Thyroid gland (tissue), 4 donors: Measurements from ENCODE around the gene SLC35E1.

Source experiments
- CTCF ChIP-seq, 6 experiments: fragments of 200-600 bp in 3 of 6; fragments of 450-650 bp in 3 of 6; sonication (generic) in 3 of 6; IDR thresholded peaks; one replicate each; pipeline ENCODE4 v1.5.1; 2016 to 2019; ENCODE audit warnings: antibody characterized with exemption in 6 of 6, mild to moderate bottlenecking in 2 of 6, inconsistent platforms in 1 of 6, moderate library complexity in 1 of 6
- POLR2A ChIP-seq, 2 donors: fragments of 450-650 bp; IDR thresholded peaks; one replicate each; pipeline ENCODE4 v1.6.1; 2017; ENCODE audit warnings: antibody characterized with exemption in 2 of 2, mild to moderate bottlenecking in 2 of 2, moderate library complexity in 1 of 2

GRCh38 chr19:16509141-16510061 is 62.8 kb downstream of the SLC35E1 start:
- TF ChIP-seq CTCF (IDR thresholded peaks at IDR 0.05) (no peak), POLR2A (IDR thresholded peaks at IDR 0.05) (no peak)
